Activated effector memory CD4-positive, alpha-beta T cell treated with anti-CD3 and anti-CD28 coated beads, Interleukin-2, amount 50 U/mL, for 16 hours (primary cell): ENCODE measurements around the gene ASF1B.

ENCODE experiments used
- DNase-seq: peaks from one replicate; pipeline ENCODE4 v3.0.0-alpha.2; 2020

Gene ASF1B

GRCh38 chr19:14081797-14082674, 54.4 kb downstream of the ASF1B start:
- DNase-seq = peak; percentile 79

- DNase-seq = peak; percentile 100
These were observed 55.2 kb downstream of the ASF1B start for GRCh38 chr19:14080887-14081796.

GRCh38 chr19:14078411-14078810, 58.0 kb downstream of the ASF1B start:
- no peak for DNase-seq

GRCh38 chr19:14073925-14074838, 62.2 kb downstream of the ASF1B start:
- peak; percentile 79 for DNase-seq

- DNase-seq = peak; percentile 91
These were observed 63.0 kb downstream of the ASF1B start for GRCh38 chr19:14073261-14073924.

- DNase-seq = peak; percentile 76
These were observed 63.7 kb downstream of the ASF1B start, which contains the start of gene MISP3 for GRCh38 chr19:14072535-14073260. Gene MISP3, plus strand, starts transcription at chr19:14072786. Its CDS starts 524 bp downstream, at chr19:14073310.

GRCh38 chr19:14070268-14071050, 65.9 kb downstream of the ASF1B start:
- DNase-seq = no peak
